Measurements from ENCODE around the gene PTPRM. TPM values are rescaled to one million over a fixed set of nuclear protein-coding genes. Genes with fewer than 3 reads are reported as not detected.

The PTPRM gene
- total RNA-seq, 1 experiment from 2014 or later, result 6.2 TPM

- H3K23ac ChIP-seq (ENCODE audit: insufficient read length, low read depth, low read length), result no peak overlapping the region
- H3K79me2 ChIP-seq (ENCODE audit: insufficient read depth, low read length), result no peaks in the 10 kb centered on the region
- no peak for DNase-seq
- Mint-ChIP-seq H3K36me3 (ENCODE audit: insufficient read depth in 1 of 3, low read depth in 3 of 3) (no peaks in the 10 kb centered on the region), H3K4me1 (peaks cover 3 to 4% of the 10 kb centered on the region in 2 experiments; a peak in 2 of 4 replicates), H3K9me3 (no peaks in the 10 kb centered on the region), H3K4me3 (no peak overlapping the region), H3K27me3 (ENCODE audit: low read depth) (no peaks in the 10 kb centered on the region), H3K27ac (no peak overlapping the region)
- no peaks in the 10 kb centered on the region for H3K4me1 ChIP-seq (ENCODE audit: insufficient read depth, low read length)
- no peak overlapping the region for H2BK120ac ChIP-seq (ENCODE audit: low read depth, low read length, poor library complexity, severe bottlenecking)
- no peaks in the 10 kb centered on the region for H4K20me1 ChIP-seq (ENCODE audit: control insufficient read depth, insufficient read depth, insufficient read length)
- no peak overlapping the region for H3K9ac ChIP-seq (ENCODE audit: extremely low read depth, insufficient read length, low read length)
- H2AK5ac ChIP-seq (ENCODE audit: insufficient read length, low read length), result no peak overlapping the region
- H3K18ac ChIP-seq (ENCODE audit: insufficient read length, low read depth, low read length), result no peak overlapping the region
- no peak overlapping the region for H2BK15ac ChIP-seq (ENCODE audit: low read depth, low read length)
- no peak overlapping the region for H2AFZ ChIP-seq (ENCODE audit: low read length)
- H3K23me2 ChIP-seq (ENCODE audit: insufficient read length, low read depth, low read length, poor library complexity, severe bottlenecking), result no peaks in the 10 kb centered on the region
- H3K9me3 ChIP-seq (ENCODE audit: control insufficient read depth, low read depth, low read length), result no peaks in the 10 kb centered on the region
- H3K4ac ChIP-seq (ENCODE audit: low read depth, low read length), result no peak overlapping the region
- no peak overlapping the region for H4K8ac ChIP-seq (replicated peaks; ENCODE audit: insufficient read length, low read depth, low read length)
- no peak for TF ChIP-seq CTCF (conservative IDR thresholded peaks at IDR 0.05)
- no peak overlapping the region for H3K27ac ChIP-seq (ENCODE audit: insufficient read length, low read depth, low read length)
- H3K79me1 ChIP-seq (ENCODE audit: insufficient read depth, low read depth, low read length, poor library complexity, severe bottlenecking), result no peaks in the 10 kb centered on the region
- H3K56ac ChIP-seq (ENCODE audit: insufficient read length, low read depth, low read length), result no peak overlapping the region
- H3K14ac ChIP-seq (ENCODE audit: insufficient read depth, low read length), result no peak overlapping the region
- no peak overlapping the region for H4K5ac ChIP-seq (ENCODE audit: insufficient read length, low read depth, low read length)
- H3K4me2 ChIP-seq (ENCODE audit: insufficient read depth, insufficient read length, low read length), result no peak overlapping the region
- no peak overlapping the region for H2BK20ac ChIP-seq (ENCODE audit: low read depth, low read length, poor library complexity, severe bottlenecking)
- H3T11ph ChIP-seq (ENCODE audit: low read length), result no peak overlapping the region
- no peaks in the 10 kb centered on the region for H3K27me3 ChIP-seq (ENCODE audit: insufficient read depth, low read length)
- WGBS (ENCODE audit: extremely low coverage, insufficient read length, low lambda C conversion rate), result no CpG with 5 or more reads among the region's 3 CpGs
- no peak overlapping the region for H2BK5ac ChIP-seq (ENCODE audit: insufficient read length, low read length)
- no peak overlapping the region for H2BK12ac ChIP-seq (ENCODE audit: insufficient read length, low read depth, low read length)
- no peak overlapping the region for H4K91ac ChIP-seq (ENCODE audit: insufficient read length, low read depth, low read length)
Observed at GRCh38 chr18:8073167-8073566, 506.1 kb downstream of the PTPRM start.
